GM12872 (cell line): ENCODE results near the gene SP2.

ENCODE experiments used
- TF ChIP-seq, protein P1 (sequence below): IDR thresholded peaks from 3 replicates; pipeline ENCODE4 v1.5.1; 2011; ENCODE audit warnings: low read depth, mild to moderate bottlenecking, low read length, moderate library complexity; ENCODE audit not compliant: insufficient read depth

SP2 gene

GRCh38 chr17:47931848-47932247 lies 35.8 kb downstream of the SP2 start:
- TF ChIP-seq, protein P1, sequence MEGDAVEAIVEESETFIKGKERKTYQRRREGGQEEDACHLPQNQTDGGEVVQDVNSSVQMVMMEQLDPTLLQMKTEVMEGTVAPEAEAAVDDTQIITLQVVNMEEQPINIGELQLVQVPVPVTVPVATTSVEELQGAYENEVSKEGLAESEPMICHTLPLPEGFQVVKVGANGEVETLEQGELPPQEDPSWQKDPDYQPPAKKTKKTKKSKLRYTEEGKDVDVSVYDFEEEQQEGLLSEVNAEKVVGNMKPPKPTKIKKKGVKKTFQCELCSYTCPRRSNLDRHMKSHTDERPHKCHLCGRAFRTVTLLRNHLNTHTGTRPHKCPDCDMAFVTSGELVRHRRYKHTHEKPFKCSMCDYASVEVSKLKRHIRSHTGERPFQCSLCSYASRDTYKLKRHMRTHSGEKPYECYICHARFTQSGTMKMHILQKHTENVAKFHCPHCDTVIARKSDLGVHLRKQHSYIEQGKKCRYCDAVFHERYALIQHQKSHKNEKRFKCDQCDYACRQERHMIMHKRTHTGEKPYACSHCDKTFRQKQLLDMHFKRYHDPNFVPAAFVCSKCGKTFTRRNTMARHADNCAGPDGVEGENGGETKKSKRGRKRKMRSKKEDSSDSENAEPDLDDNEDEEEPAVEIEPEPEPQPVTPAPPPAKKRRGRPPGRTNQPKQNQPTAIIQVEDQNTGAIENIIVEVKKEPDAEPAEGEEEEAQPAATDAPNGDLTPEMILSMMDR, result no peak

DNA sequence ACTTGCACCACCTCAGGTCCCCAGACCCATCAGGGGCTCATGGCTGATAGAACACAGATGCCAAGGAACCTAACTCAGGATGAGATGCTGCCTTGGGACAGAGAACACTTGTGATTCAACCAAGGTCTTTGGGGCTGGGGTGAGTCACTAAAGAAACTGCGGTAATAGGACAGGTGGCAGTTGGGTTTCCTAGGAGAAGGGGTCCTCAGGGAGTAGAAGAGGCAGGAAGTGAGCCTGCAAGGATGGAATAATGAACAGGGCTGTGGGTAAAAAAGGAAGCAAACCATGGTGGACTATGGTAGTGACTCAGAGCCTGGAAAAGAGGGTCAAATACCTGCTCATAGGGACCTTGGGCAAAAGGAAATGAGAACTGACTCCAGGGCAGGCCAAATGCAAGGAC lies 38.8 kb downstream of the SP2 start:
- TF ChIP-seq, protein P1, result no peak

GRCh38 chr17:47935961-47936360 lies 39.9 kb downstream of the SP2 start:
- TF ChIP-seq, protein P1, result no peak

GRCh38 chr17:47937941-47938340 lies 41.9 kb downstream of the SP2 start:
- TF ChIP-seq, protein P1, result no peak

GRCh38 chr17:47941246-47942095 lies 45.4 kb downstream of the SP2 start, which contains the start of gene PNPO:
Gene PNPO (plus strand): TSS chr17:47941571. CDS start chr17:47941676, 105 bp downstream.
- TF ChIP-seq, protein P1, result no peak

GRCh38 chr17:47942096-47942510 lies 46.1 kb downstream of the SP2 start:
- TF ChIP-seq, protein P1, result no peak

DNA sequence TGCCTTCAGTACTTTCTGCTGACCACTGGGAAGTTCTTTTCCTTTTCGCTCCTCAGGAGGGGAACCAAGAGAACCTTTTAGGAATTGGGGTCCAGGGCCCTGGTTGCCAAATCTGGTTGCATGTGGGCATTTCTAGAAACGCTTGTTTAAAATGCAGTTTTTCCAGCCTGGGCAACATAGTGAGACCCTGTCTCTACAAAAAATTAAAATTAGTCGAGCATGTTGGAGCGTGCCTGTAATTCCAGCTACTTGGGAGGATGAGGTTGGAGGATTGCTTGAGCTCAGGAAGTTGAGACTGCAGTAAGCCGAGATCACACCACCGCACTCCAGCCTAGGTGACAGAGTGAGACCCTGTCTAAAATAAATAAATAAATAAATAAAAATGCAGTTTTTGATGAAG lies 46.5 kb downstream of the SP2 start:
- TF ChIP-seq, protein P1, result no peak
